ENCODE results near the gene MRPL37. TPM values are rescaled to one million over a fixed set of nuclear protein-coding genes. Genes with fewer than 3 reads are reported as not detected.

MRPL37 gene
- total RNA-seq, 1 donor: 28.5 TPM

DNA sequence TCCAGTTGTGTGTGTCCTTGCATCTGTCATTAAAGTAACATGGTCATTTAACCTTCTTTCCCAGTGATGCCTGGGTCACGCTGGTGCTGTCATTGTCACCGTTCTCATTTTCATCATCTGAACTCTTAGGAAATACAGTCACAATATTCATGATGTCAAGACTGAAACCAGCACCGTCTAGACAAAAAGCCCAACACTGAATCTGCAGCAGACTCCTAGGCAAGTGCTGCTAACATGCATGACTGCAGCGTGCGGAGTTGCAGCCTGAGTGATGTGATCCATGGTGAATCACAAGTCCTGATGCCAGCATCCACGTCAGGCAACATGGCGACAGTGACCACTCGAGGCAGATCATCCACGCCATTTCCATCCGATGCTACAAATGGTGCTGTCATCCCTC is 37.6 kb downstream of the MRPL37 start:
- Histone ChIP-seq H3K4me3 (ENCODE audit: low read length) (no peak overlapping the region), H3K4me1 (ENCODE audit: insufficient read depth, low read length) (peaks cover 18% of the 10 kb centered on the region), H3K9me3 (ENCODE audit: low read depth, low read length) (no peaks in the 10 kb centered on the region), H3K27me3 (ENCODE audit: insufficient read depth, low read length) (no peaks in the 10 kb centered on the region)

DNA sequence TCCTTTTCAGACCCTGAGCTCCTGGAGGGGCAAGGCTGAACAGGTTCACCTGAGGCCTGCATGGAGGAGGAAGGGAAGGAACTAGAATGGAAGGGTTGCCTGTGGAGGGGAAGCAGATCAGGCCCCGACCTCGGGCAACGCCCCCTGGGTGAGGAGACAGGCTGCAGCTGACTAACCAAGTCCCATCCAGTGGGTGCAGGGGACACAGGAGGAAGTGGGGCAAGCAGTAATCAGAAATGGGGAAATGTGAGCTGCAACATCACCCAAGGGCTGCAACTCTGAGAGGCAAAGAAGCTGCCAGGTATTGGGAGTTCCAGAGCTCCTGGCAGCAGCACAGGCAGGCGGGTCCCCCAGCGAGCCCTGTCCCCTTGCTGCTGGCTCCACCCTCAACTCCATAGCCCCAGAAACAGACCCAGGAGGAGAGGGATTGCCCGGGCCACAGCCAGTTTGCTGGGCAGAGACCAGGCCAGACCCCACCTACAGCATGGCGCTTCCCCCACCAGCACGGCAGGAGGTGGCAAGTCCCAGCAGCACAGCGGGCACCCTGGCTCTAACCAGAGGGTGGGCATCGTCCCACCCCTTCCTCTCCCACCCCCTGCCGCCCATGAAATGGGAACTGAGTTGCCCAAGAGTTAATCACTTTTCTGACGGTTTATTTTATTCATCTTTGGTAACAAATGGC is 38.5 kb downstream of the MRPL37 start:
- Histone ChIP-seq H3K9me3 (ENCODE audit: low read depth, low read length) (no peaks in the 10 kb centered on the region), H3K4me3 (ENCODE audit: low read length) (no peak overlapping the region), H3K4me1 (ENCODE audit: insufficient read depth, low read length) (peaks cover 18% of the 10 kb centered on the region), H3K27me3 (ENCODE audit: insufficient read depth, low read length) (no peaks in the 10 kb centered on the region)

DNA sequence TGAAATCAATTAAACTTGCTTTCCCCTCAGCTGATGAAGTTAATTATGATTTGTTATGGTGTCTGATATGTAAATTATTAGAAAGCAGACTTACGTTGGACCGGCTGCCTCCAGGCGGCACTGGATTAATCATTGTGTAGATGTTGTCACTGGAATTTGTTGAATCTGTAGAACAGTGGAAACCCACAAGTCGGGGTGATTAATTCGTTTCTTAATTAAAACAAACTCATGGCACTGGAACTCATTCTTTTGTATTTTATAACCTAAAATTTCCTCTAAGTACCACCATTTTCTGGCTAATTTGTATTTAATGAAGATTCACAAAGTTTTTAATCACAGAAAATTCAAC is 39.0 kb downstream of the MRPL37 start:
- Histone ChIP-seq H3K9me3 (ENCODE audit: low read depth, low read length) (no peaks in the 10 kb centered on the region), H3K4me3 (ENCODE audit: low read length) (no peak overlapping the region), H3K4me1 (ENCODE audit: insufficient read depth, low read length) (peaks cover 18% of the 10 kb centered on the region), H3K27me3 (ENCODE audit: insufficient read depth, low read length) (no peaks in the 10 kb centered on the region)

DNA sequence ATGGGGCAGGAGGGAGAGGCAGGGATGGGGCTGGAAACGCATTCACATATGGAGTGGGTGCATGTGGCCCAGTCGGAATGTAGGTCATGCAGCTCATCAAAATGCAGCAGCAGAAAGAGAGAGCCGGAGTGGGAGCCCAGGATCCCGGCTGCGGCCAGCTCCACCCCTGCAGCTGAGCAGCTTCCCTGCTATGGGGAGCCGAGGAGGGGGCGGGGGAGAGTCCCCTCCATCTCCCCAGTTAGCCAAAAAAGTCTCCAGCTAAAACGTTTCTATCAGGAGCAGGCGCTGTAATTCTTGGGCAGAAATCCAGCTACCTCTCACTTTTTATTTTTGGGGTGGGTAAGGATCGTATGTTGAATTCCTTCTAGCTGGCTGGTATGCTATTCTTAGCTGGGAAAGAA is 39.7 kb downstream of the MRPL37 start:
- Histone ChIP-seq H3K4me3 (ENCODE audit: low read length) (no peak overlapping the region), H3K4me1 (ENCODE audit: insufficient read depth, low read length) (peaks cover 18% of the 10 kb centered on the region), H3K9me3 (ENCODE audit: low read depth, low read length) (no peaks in the 10 kb centered on the region), H3K27me3 (ENCODE audit: insufficient read depth, low read length) (no peaks in the 10 kb centered on the region)

DNA sequence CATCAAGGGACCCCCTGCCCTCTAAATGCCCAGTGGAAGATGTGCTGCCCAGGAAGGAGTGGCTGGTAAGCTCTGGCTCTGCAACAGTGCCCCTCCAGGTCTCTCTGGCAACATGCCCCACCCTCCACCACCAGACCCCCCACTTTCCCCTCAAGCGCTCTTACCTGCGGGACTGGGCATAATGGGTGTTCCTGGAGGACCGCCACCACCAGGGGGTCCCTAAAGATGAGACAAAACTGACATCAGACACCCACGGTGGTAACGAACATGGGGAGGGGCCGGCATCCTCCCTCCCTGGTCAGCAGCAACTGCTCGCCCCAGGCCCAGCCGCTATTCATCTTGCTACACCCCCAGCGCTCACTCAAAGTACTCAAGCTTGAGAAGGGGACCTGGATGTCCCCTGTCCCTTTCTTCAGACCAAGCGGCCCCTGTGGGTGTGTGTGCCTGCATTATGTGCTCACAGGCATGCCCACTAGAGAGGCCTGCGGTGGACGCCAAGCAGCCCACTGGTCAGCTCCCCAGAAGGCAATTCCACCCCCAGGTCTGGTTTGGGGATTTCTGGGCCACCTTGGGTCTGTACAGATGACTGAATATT is 40.9 kb downstream of the MRPL37 start:
- Histone ChIP-seq H3K4me3 (ENCODE audit: low read length) (no peak overlapping the region), H3K9me3 (ENCODE audit: low read depth, low read length) (no peaks in the 10 kb centered on the region), H3K27me3 (ENCODE audit: insufficient read depth, low read length) (no peaks in the 10 kb centered on the region), H3K4me1 (ENCODE audit: insufficient read depth, low read length) (peaks cover 18% of the 10 kb centered on the region)

DNA sequence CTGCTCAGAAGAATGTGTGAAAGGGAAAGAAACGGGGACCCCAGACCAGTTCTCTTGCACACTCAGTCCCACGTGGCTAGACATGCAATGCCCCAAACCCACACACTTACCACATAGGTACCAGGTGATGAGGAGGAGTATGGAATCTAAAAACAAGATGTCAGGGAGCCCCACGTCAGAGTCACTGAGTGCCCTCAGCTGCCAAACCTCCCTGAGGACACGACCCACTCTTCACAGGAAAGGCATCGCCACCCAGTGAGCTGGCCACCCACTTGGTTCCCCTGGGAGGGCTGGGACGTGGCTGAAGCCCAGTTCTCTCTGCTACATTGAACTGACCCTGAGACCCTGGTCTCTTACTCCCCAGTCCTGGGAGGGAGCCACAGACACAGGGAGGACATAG is 41.4 kb downstream of the MRPL37 start:
- Histone ChIP-seq H3K27me3 (ENCODE audit: insufficient read depth, low read length) (no peaks in the 10 kb centered on the region), H3K4me1 (ENCODE audit: insufficient read depth, low read length) (peaks cover 18% of the 10 kb centered on the region), H3K4me3 (ENCODE audit: low read length) (no peak overlapping the region), H3K9me3 (ENCODE audit: low read depth, low read length) (no peaks in the 10 kb centered on the region)

DNA sequence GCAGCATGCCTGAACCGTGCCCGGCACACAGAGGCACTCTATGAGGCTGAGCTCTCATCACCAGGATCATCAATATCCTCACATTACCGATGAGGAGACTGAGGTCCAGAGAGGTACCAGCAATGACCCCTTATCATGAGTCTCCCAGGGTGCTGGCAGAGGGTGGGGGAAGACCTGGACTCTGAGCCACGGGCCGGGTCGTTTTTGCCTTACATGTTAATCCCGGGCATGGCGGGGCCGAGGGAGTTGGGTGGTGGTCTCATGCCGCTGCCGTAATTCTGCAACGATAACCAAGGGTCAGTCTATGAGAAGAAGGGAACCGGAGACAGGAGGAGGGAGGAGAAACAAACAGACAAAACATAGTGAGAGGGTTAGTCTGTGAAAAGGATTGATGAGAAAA is 43.1 kb downstream of the MRPL37 start:
- Histone ChIP-seq H3K9me3 (ENCODE audit: low read depth, low read length) (no peaks in the 10 kb centered on the region), H3K4me3 (ENCODE audit: low read length) (no peak overlapping the region), H3K4me1 (ENCODE audit: insufficient read depth, low read length) (peaks cover 17% of the 10 kb centered on the region), H3K27me3 (ENCODE audit: insufficient read depth, low read length) (no peaks in the 10 kb centered on the region)

DNA sequence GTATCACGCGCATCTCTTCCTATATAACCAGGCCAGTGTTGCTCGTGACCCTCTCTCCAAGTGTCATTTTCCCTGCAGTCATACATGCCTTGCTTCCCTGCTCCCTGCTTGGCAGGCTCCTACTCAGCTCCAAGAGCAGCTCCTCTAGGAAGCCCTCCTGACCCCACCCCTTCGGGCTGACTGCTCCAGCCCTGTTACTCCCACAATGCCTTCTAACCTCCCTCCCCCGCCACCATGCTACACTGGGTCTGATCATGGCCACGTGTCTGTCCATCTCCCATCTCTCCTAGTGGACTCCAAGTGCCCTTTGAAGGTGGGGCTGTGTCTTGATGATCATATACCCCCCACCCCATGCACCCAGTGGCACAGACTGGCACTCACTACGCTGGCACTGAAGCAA is 44.7 kb downstream of the MRPL37 start:
- H3K27me3 ChIP-seq (ENCODE audit: insufficient read depth, low read length): no peaks in the 10 kb centered on the region
- H3K4me1 ChIP-seq (ENCODE audit: insufficient read depth, low read length): peaks cover under 1% of the 10 kb centered on the region
- H3K4me3 ChIP-seq (ENCODE audit: low read length): no peak overlapping the region

DNA sequence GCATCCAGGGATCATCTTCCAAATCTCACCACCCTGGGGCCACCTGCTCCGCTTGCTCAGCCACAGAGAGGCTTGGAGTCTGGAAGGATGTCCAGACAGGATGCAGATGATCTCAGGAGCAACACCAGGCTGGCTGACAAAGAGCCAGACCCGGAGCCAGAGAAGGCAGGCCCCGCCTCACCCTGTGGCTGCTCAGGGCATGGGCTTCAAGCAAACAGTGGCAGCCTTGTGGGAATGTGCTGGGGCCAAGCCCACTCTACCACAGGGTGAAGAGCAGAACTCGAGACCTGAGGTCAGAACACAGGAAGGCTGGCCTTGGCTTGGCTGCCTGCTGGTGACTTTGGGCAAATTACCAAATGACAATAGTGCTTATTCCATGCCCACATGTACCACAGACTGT is 45.5 kb downstream of the MRPL37 start:
- H3K4me1 ChIP-seq (ENCODE audit: insufficient read depth, low read length): no peaks in the 10 kb centered on the region
- no peak overlapping the region for H3K4me3 ChIP-seq (ENCODE audit: low read length)
- H3K27me3 ChIP-seq (ENCODE audit: insufficient read depth, low read length): no peaks in the 10 kb centered on the region
- H3K9me3 ChIP-seq (ENCODE audit: low read depth, low read length): no peaks in the 10 kb centered on the region

More for the DNA sequence above, 44.7 kb downstream of the MRPL37 start:
- no peaks in the 10 kb centered on the region for H3K9me3 ChIP-seq (ENCODE audit: low read depth, low read length)

DNA sequence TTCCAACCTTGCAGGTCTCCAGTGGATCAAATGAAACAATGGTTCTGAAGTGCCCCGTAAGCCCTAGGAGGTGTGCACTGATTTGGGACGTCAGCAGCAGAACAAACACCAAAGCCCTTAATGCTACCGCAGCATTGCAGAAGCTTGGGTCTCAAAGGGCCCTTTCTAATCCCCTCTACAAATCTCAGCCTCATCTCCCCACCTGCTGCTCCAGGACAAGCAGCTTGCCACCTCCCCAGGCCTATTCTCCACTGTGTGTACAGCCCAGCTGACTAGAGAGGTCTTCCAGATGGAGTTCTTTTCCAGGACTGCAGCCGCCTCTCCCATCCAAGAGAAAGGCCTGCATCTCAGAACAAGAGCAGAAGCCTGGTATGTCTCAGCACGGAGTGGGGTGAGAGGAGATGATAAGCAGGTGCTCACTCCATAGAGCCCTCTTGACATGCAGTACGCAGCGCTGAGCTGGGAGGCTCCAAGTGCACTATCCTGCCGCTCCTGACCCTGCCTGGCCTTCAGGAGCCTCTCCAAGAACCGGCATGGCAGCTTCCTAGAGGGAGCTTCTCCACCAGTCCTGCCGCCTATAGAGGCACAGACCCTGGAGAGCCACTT is 46.3 kb downstream of the MRPL37 start:
- Histone ChIP-seq H3K4me1 (ENCODE audit: insufficient read depth, low read length) (no peaks in the 10 kb centered on the region), H3K4me3 (ENCODE audit: low read length) (no peak overlapping the region), H3K27me3 (ENCODE audit: insufficient read depth, low read length) (no peaks in the 10 kb centered on the region), H3K9me3 (ENCODE audit: low read depth, low read length) (no peaks in the 10 kb centered on the region)

DNA sequence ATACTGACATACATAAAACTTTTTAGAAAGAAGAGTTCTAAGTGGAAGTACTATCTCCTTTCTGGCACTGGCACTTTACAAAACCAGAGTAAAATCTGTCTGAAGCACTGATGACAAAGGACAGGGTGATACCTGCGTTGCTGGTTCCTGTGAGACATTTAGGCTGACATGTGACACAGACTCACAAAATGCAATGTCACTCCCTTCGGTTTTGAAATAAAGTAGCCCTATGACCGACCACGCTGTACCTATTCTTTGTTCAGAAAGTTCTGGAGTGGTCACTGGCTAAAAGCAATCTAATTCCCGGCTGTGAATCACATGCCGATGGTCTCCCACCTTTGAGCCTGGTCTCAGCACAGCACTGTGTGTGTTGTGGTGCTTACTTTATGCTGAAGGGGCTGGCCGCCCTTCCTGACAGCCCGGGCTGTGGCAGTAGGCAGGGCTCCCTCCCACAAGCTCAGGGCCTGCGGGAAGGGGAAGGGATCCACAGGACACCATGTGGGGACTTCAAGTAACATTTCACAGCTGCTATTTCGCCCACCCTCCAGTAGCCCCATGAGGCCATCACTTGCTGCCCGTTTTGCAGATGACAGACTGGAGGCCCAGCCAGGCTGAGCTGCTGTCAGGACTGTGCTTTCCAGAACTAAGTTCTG is 48.0 kb downstream of the MRPL37 start:
- Histone ChIP-seq H3K4me3 (ENCODE audit: low read length) (no peak overlapping the region), H3K4me1 (ENCODE audit: insufficient read depth, low read length) (no peaks in the 10 kb centered on the region), H3K27me3 (ENCODE audit: insufficient read depth, low read length) (no peaks in the 10 kb centered on the region), H3K9me3 (ENCODE audit: low read depth, low read length) (no peaks in the 10 kb centered on the region)

DNA sequence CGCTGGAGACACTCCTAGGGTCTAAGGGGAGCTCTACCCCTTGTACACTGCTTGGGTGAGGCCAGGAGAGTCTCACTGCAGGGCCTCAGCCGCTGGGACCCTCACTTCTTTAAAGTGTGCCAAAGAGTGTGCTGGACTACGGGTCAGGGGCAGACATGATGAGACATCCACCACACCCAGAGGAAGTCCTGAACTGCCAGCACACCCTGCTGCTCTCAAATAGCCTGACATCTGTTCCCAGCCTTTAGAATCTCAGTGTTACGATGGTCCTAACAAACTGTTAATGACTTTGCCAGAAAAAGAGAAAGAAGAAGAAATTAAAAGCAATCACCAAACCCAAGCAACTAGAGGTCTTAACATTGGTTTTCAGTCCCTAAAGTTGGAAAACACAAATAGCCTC is 49.0 kb downstream of the MRPL37 start:
- H3K9me3 ChIP-seq (ENCODE audit: low read depth, low read length): no peaks in the 10 kb centered on the region
- H3K4me1 ChIP-seq (ENCODE audit: insufficient read depth, low read length): no peaks in the 10 kb centered on the region
- H3K4me3 ChIP-seq (ENCODE audit: low read length): no peak overlapping the region
- H3K27me3 ChIP-seq (ENCODE audit: insufficient read depth, low read length): no peaks in the 10 kb centered on the region

DNA sequence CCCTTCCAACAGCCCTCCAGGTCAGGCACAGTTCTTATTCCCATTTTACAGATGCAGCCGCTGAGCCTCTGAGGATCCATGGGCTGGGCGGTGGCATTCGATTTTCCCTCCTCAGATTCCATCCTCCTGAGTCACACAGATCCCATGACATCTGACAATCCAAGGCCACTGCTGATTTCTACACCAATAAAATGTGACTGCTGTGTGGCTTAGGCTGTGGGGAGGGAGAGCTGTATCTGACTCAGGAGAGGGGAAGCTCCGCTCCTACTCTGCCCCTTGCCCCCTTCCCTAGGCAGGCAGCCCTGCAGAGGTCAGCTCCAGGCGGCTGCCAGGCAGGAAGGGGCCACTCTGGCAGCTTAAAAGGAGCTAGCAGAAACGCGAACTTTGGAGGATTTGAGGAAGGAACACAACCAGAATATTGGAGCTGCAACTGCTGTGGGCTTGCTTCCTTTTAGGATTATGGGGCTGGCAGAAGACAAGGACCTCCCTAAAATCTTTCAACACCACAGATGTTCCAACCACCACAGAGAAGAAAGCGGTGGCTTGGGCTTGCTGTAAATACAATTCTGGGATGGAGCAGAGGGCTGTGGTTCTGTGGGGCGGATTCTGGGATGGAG is 50.0 kb downstream of the MRPL37 start:
- no peak overlapping the region for H3K4me3 ChIP-seq (ENCODE audit: low read length)
- H3K9me3 ChIP-seq (ENCODE audit: low read depth, low read length): no peaks in the 10 kb centered on the region
- no peaks in the 10 kb centered on the region for H3K4me1 ChIP-seq (ENCODE audit: insufficient read depth, low read length)
- H3K27me3 ChIP-seq (ENCODE audit: insufficient read depth, low read length): no peaks in the 10 kb centered on the region

DNA sequence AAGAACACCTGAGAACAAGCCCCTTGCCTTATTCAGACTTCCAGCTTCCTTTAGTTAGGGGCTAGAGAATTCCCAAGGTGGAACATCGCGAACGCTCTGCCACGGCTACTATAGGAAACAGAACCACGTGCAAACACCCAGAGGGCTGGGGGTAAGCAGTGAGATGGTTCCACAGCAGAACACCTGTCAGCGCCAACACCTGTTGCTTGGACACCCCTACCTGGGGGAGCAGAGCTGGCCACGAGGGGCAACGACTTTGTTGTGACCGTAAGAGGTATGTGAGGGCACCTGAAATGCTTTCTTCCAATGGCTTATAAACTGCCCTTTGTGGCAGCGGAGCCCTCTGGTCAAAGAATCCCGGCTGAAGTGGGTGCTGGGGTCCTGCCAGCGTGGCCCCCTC is 50.7 kb downstream of the MRPL37 start:
- Histone ChIP-seq H3K4me1 (ENCODE audit: insufficient read depth, low read length) (no peaks in the 10 kb centered on the region), H3K9me3 (ENCODE audit: low read depth, low read length) (no peaks in the 10 kb centered on the region), H3K27me3 (ENCODE audit: insufficient read depth, low read length) (no peaks in the 10 kb centered on the region), H3K4me3 (ENCODE audit: low read length) (no peak overlapping the region)

DNA sequence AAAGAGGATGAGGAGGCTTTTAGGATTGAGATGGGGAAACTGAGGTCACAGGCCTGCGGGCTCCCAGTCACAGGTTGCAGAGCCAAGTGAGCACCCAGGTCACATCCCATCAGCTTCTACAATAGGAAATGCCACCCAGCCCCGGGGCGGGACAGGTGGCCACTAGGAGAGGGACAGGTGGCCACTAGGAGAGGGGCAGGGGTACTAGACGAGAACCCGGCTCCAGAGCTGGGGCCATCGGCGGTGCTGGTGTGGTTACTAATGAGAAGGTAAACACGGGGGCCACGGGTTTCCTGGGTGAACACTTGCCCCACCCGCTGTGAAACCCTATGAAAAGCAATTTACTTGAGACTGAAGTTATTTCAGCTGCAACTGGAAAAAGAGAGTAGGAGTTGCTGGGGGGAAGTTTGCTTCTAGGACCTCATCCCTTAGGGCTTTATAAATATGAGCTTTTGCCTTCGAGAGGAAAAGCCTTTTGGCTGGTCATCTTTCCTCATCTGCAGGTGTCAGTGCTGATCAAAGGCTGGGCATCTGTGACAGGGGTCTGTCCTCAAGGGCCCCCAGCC is 52.5 kb downstream of the MRPL37 start:
- Histone ChIP-seq H3K4me1 (ENCODE audit: insufficient read depth, low read length) (no peaks in the 10 kb centered on the region), H3K4me3 (ENCODE audit: low read length) (no peak overlapping the region), H3K27me3 (ENCODE audit: insufficient read depth, low read length) (no peaks in the 10 kb centered on the region), H3K9me3 (ENCODE audit: low read depth, low read length) (no peaks in the 10 kb centered on the region)
